Left lung (tissue), 10 donors: ENCODE results near the gene IL1B. TPM values are rescaled to one million over a fixed set of nuclear protein-coding genes. Genes with fewer than 3 reads are reported as not detected.

Experiments
- ATAC-seq: fragments of 200-7000 bp; cut with Tn5 transposase; one replicate; pipeline ENCODE4 v1.9.1; 2020; ENCODE audit warnings: moderate library complexity
- DNase-seq, 4 donors: peaks; one replicate each; pipeline ENCODE4 v3.0.0-alpha.2; 2013 to 2020
- H3K27ac ChIP-seq, 2 donors: fragments of 200-600 bp; sonication (generic) in 1 of 2; one replicate each; pipeline versions ENCODE4 v1.5.0 to v1.8.0; 2020 to 2021
- H3K27me3 ChIP-seq, 2 donors: fragments of 200-600 bp; sonication (generic) in 1 of 2; one replicate each; pipeline versions ENCODE4 v1.5.0 to v1.8.0; 2020 to 2021
- H3K36me3 ChIP-seq, 2 donors: fragments of 200-600 bp; sonication (generic) in 1 of 2; one replicate each; pipeline versions ENCODE4 v1.5.0 to v1.8.0; 2020 to 2021
- H3K4me1 ChIP-seq, 2 donors: fragments of 200-600 bp; one replicate each; pipeline ENCODE4 v1.8.0; 2021
- H3K4me3 ChIP-seq, 2 donors: fragments of 200-600 bp; sonication (generic) in 1 of 2; one replicate each; pipeline versions ENCODE4 v1.5.0 to v1.8.0; 2020 to 2021; ENCODE audit warnings: mild to moderate bottlenecking in 1 of 2
- H3K9me3 ChIP-seq, 2 donors: fragments of 200-600 bp; sonication (generic) in 1 of 2; one replicate each; pipeline versions ENCODE4 v1.5.0 to v1.8.0; 2020 to 2021
- intact Hi-C, 2 donors: fragments of 100-400 bp; cut with DNase I; formaldehyde crosslinking; loops; one replicate each; pipeline versions ENCODE4 v1.11.2 to v1.14.2; 2022
- polyA plus RNA-seq, 6 donors: library from polyadenylated mRNA; unstranded; fragments of 120-200 nt; gene quantifications; one replicate each; pipeline ENCODE4 v1.2.1, GENCODE V29; 2013; ENCODE audit not compliant: insufficient read length in 6 of 6
- total RNA-seq, 2 donors: library from RNA; stranded (reverse); fragmentation: NEBNext Ultra II Directional; extraction: Animal tissue kit (Norgen Biotek cat#: 25700); gene quantifications; one replicate each; pipeline ENCODE4 v1.2.1, GENCODE V29; 2021
- TF ChIP-seq, protein P1 (sequence below), 2 donors: fragments of 200-600 bp; sonication (generic) in 1 of 2; IDR thresholded peaks; one replicate each; pipeline versions ENCODE4 v1.5.0 to v1.8.0; 2021; ENCODE audit warnings: antibody characterized with exemption in 2 of 2
- donor health status: DM: no; HTN: yes; CAD: no.
- donor health status: DM: no; HTN: no; CAD: no.

Gene IL1B
- total and polyA plus RNA-seq, 8 donors = 0.58 to 38.1 (median 2.2) TPM

GRCh38 chr2:112824694-112825085 lies 11.9 kb downstream of the IL1B start:
- no peak for ATAC-seq
- no peaks in the 10 kb centered on the region for H3K27me3 ChIP-seq
- no peaks in the 10 kb centered on the region for H3K9me3 ChIP-seq
- intact Hi-C loops = no loop called here
- TF ChIP-seq, protein P1, sequence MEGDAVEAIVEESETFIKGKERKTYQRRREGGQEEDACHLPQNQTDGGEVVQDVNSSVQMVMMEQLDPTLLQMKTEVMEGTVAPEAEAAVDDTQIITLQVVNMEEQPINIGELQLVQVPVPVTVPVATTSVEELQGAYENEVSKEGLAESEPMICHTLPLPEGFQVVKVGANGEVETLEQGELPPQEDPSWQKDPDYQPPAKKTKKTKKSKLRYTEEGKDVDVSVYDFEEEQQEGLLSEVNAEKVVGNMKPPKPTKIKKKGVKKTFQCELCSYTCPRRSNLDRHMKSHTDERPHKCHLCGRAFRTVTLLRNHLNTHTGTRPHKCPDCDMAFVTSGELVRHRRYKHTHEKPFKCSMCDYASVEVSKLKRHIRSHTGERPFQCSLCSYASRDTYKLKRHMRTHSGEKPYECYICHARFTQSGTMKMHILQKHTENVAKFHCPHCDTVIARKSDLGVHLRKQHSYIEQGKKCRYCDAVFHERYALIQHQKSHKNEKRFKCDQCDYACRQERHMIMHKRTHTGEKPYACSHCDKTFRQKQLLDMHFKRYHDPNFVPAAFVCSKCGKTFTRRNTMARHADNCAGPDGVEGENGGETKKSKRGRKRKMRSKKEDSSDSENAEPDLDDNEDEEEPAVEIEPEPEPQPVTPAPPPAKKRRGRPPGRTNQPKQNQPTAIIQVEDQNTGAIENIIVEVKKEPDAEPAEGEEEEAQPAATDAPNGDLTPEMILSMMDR (IDR thresholded peaks at IDR 0.05) = no peak
- H3K4me3 ChIP-seq = no peak overlapping the region
- no peaks in the 10 kb centered on the region for H3K4me1 ChIP-seq
- H3K27ac ChIP-seq = no peak overlapping the region
- H3K36me3 ChIP-seq = no peaks in the 10 kb centered on the region
- DNase-seq = no peak

GRCh38 chr2:112821682-112822081 lies 14.9 kb downstream of the IL1B start:
- TF ChIP-seq, protein P1 (IDR thresholded peaks at IDR 0.05) = no peak
- Histone ChIP-seq H3K4me1 (no peaks in the 10 kb centered on the region), H3K4me3 (no peak overlapping the region), H3K9me3 (no peaks in the 10 kb centered on the region), H3K27ac (no peak overlapping the region), H3K36me3 (no peaks in the 10 kb centered on the region), H3K27me3 (no peaks in the 10 kb centered on the region)
- no peak for ATAC-seq
- intact Hi-C loops = no loop called here
- DNase-seq = no peak

GRCh38 chr2:112821142-112821541 lies 15.4 kb downstream of the IL1B start:
- intact Hi-C loops = no loop called here
- Histone ChIP-seq H3K27ac (no peak overlapping the region), H3K4me3 (no peak overlapping the region), H3K9me3 (no peaks in the 10 kb centered on the region), H3K36me3 (no peaks in the 10 kb centered on the region), H3K4me1 (no peaks in the 10 kb centered on the region), H3K27me3 (no peaks in the 10 kb centered on the region)
- no peak for ATAC-seq
- TF ChIP-seq, protein P1 (IDR thresholded peaks at IDR 0.05) = no peak
- DNase-seq = no peak

DNA sequence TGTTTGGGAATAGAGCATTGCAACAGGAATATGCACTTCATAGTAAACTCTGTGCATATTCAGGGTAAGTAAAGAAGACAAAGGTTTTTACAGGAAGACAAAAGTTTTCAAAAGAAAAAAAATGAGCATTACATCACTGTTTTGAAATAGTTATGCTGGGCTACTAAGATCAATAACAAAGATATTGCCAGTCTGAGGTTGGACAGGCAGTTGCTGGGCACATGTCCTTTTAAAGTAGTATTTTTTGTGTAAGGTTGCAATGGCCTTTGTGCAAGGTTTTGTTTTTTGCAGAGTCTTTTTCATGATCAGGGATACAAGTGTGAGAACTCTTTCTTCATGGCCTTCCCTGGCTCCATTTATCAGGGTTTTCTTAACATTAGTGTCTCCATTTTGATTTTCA lies 16.2 kb downstream of the IL1B start:
- H3K4me3 ChIP-seq = no peak overlapping the region
- H3K36me3 ChIP-seq = no peaks in the 10 kb centered on the region
- no peaks in the 10 kb centered on the region for H3K4me1 ChIP-seq
- H3K27me3 ChIP-seq = no peaks in the 10 kb centered on the region
- no peaks in the 10 kb centered on the region for H3K9me3 ChIP-seq
- DNase-seq = no peak
- TF ChIP-seq, protein P1 (IDR thresholded peaks at IDR 0.05) = no peak
- no peak for ATAC-seq
- H3K27ac ChIP-seq = no peak overlapping the region
- intact Hi-C loops = no loop called here

DNA sequence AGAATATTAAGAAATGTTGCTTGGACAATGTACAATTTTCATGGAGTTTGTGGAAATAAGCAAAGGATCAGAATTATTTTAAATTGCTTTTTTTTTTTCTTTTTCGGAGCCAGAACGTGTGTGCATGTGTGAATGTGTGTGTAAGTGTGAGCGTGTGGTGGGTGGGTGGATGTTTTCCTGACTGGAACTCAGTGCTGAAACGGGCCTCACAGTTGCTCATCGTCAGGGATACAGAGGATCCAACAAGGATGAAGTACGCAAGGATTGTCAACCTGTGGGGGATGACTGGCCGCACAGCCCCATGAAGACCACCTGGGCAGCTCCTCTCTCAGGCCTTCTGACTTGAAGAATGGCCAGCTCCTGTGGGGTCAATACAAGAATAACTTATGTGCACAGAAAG lies 17.5 kb downstream of the IL1B start:
- no peaks in the 10 kb centered on the region for H3K4me1 ChIP-seq
- H3K36me3 ChIP-seq = no peaks in the 10 kb centered on the region
- no peak overlapping the region for H3K4me3 ChIP-seq
- intact Hi-C loops = no loop called here
- ATAC-seq (no peak), DNase-seq (no peak)
- no peaks in the 10 kb centered on the region for H3K27me3 ChIP-seq
- H3K27ac ChIP-seq = no peak overlapping the region
- TF ChIP-seq, protein P1 (IDR thresholded peaks at IDR 0.05) = no peak
- H3K9me3 ChIP-seq = no peaks in the 10 kb centered on the region
